ENCODE measurements around the gene SMIM41.

GRCh38 chr12:52074971-52075724, 4.4 kb upstream of the SMIM41 start:
- no peak for TF ChIP-seq EZH2 (IDR thresholded peaks at IDR 0.05; ENCODE audit: insufficient read depth, poor library complexity, severe bottlenecking)
- no peak for TF ChIP-seq EZH2phosphoT487 (IDR thresholded peaks at IDR 0.05; ENCODE audit: insufficient read depth, low read depth)
